GM12873 (cell line): Measurements from ENCODE around the gene NID1.

Experiments used
- TF ChIP-seq, protein P1 (sequence below): IDR thresholded peaks from 2 replicates; pipeline ENCODE4 v1.5.1; 2012; ENCODE audit warnings: low read depth, mild to moderate bottlenecking, moderate library complexity, low read length, control low read depth; ENCODE audit not compliant: insufficient read depth; ENCODE audit errors: missing control alignments

NID1 gene

DNA sequence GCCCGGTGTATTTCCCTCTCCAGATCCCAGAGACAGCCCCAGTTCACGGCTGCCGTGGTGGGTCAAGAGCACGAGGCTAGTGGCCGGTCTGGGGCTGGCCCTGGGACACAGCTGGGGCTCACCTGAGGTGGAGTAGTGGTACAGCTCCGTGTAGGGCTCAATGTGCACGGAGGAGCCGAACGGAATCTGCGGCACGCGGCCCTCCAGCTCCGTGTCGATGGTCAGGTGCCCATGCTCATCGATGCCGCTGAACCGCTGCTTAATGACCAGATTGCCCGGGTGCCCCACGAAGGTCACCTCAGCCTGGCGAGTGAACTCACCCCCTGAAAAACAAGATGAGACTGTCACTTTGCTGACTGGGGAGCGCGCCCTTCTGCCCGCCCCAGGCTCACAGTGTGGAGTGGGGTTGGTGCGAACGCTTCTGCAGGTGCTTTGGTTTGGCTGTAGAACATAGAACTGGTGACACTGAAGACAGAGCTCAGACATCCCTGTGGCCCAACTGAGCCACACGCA, 35.4 kb downstream of the NID1 start:
- TF ChIP-seq, protein P1, sequence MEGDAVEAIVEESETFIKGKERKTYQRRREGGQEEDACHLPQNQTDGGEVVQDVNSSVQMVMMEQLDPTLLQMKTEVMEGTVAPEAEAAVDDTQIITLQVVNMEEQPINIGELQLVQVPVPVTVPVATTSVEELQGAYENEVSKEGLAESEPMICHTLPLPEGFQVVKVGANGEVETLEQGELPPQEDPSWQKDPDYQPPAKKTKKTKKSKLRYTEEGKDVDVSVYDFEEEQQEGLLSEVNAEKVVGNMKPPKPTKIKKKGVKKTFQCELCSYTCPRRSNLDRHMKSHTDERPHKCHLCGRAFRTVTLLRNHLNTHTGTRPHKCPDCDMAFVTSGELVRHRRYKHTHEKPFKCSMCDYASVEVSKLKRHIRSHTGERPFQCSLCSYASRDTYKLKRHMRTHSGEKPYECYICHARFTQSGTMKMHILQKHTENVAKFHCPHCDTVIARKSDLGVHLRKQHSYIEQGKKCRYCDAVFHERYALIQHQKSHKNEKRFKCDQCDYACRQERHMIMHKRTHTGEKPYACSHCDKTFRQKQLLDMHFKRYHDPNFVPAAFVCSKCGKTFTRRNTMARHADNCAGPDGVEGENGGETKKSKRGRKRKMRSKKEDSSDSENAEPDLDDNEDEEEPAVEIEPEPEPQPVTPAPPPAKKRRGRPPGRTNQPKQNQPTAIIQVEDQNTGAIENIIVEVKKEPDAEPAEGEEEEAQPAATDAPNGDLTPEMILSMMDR, result no peak

DNA sequence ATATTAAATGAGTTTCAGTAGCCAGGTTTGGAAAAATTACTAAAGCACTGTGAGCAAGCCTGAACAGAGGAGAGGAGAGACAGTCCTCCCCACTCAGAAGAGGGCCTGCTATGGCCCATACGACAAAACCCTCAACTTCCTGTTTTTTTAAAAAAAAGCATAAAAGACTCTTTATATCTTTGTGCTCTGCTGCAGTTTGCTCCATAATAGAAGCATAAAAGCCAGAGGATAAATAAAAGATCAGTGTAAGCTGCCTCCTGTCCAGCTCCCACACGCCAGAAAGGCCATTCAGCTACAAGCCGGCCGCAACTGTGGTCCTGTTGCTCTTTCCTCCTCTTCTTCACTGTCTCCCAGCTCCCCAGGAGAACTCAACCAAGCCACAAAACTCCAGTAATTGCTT, 37.8 kb downstream of the NID1 start:
- TF ChIP-seq, protein P1, result no peak

- TF ChIP-seq, protein P1, result no peak
These were observed 39.1 kb downstream of the NID1 start for GRCh38 chr1:236025836-236026235.

DNA sequence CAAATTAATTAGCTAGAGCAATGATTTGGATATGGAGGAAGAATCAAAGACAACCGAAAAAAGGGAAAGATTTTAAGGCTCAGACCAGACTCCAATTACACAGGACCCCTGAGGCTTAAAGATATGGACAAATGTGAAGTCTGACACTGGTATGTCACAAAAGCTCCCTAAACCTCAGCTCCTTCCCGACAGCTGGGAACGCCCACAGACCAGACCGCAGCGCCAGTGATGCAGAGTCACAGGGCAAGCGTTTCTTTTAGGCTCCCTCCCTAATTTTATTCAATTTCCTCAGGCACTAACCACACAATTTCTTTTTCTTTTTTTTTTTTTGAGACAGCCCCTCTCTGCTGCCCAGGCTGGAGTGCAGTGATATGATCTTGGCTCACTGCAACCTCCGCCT, 40.2 kb downstream of the NID1 start:
- TF ChIP-seq, protein P1, result no peak

- TF ChIP-seq, protein P1, result no peak
These were observed 40.8 kb downstream of the NID1 start for GRCh38 chr1:236023926-236024565.

- TF ChIP-seq, protein P1, result no peak
These were observed 43.3 kb downstream of the NID1 start for GRCh38 chr1:236021424-236022135.

DNA sequence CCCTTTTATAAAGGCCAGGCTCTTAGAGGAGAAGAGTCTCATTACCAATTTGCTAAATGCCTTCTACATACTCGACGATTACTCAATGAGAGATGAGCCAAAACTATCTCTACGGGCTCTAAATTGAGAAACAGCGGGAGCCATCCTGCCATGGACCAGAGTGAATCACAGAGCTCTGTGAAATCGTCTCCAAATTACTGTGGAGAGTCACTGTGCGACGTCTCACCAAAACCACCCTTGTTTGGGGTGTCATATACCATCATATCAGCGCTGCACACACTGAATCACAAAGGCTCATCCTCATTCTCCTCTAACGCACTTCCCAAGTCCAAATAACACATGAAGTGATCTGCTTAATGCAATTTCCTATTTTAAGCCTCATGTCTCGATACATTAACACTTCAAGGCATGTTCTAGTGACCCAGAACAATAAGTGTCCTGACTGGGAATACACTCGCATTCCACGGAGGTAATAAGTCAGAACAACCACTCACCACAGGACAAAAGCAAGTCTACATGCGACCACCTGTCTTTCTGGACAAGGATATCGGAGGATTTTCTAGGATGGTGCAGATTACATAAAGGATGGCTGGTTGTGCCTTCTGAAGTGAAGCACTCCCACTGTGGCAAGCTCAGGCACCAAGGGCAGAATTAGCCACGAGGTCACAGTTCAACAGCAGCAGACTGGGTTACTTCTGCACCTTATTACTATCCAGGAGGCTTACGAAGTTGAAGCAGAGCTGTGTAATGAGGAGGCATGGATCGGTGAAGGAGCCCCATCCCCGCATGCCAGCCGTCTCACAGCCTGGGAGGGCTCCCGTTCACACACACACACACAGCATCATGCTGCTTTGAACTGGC, 44.3 kb downstream of the NID1 start:
- TF ChIP-seq, protein P1, result no peak
